ENCODE measurements around the gene DSCAM. TPM values are rescaled to one million over a fixed set of nuclear protein-coding genes. Genes with fewer than 3 reads are reported as not detected.
"Not testable (repeated sequence)": the region's sequence is repeated elsewhere in the genome, so short reads cannot be mapped to it uniquely, and the experiment has no call there.

DSCAM gene
- total RNA-seq, 4 donors from 2014 or later, result 0.04 to 0.06 TPM; not detected in 2

- 32 to 33% methylated on average over 1 of the region's 1 CpG for WGBS, 2 donors
- TF ChIP-seq POLR2A (IDR thresholded peaks at IDR 0.05), result no peak
- no peak for TF ChIP-seq CTCF (IDR thresholded peaks at IDR 0.05)
- Histone ChIP-seq H3K36me3 (no peaks in the 10 kb centered on the region), H3K4me3 (no peak overlapping the region), H3K27ac (no peak overlapping the region), H3K27me3 (no peaks in the 10 kb centered on the region), H3K9me3 (no peaks in the 10 kb centered on the region), H3K4me1 (no peaks in the 10 kb centered on the region)
- intact Hi-C loops (cut with DNase I), result no loop called here
- no peak for DNase-seq
These were observed 394.4 kb downstream of the DSCAM start for GRCh38 chr21:40452548-40452947.

GRCh38 chr21:40447016-40447415 is 399.9 kb downstream of the DSCAM start:
- TF ChIP-seq POLR2A (IDR thresholded peaks at IDR 0.05), result no peak
- TF ChIP-seq CTCF (IDR thresholded peaks at IDR 0.05), result no peak
- intact Hi-C loops (cut with DNase I), result no loop called here
- DNase-seq, result no peak
- H3K4me1 ChIP-seq, result no peaks in the 10 kb centered on the region
- whole genome bisulfite sequencing, 2 donors, result 30 to 40% methylated on average over 2 of the region's 2 CpGs
- no peaks in the 10 kb centered on the region for H3K27me3 ChIP-seq
- H3K36me3 ChIP-seq, result no peaks in the 10 kb centered on the region
- H3K27ac ChIP-seq, result no peak overlapping the region
- peaks cover 0 to 7% (median 0%) of the 10 kb centered on the region in 3 donors for H3K9me3 ChIP-seq
- no peak overlapping the region for H3K4me3 ChIP-seq

- Histone ChIP-seq H3K9me3 (peaks cover 0 to 7% (median 0%) of the 10 kb centered on the region in 3 donors), H3K27ac (no peak overlapping the region), H3K4me3 (no peak overlapping the region), H3K36me3 (no peaks in the 10 kb centered on the region), H3K4me1 (no peaks in the 10 kb centered on the region), H3K27me3 (no peaks in the 10 kb centered on the region)
- intact Hi-C loops (cut with DNase I), result no loop called here
- WGBS, 2 donors, result 44 to 58% methylated on average over 2 of the region's 2 CpGs
- DNase-seq, result no peak
- TF ChIP-seq CTCF (IDR thresholded peaks at IDR 0.05) (no peak), POLR2A (IDR thresholded peaks at IDR 0.05) (no peak)
These were observed 401.5 kb downstream of the DSCAM start for GRCh38 chr21:40445349-40445921.

- H3K4me1 ChIP-seq; DNase-seq; H3K27ac ChIP-seq; H3K36me3 ChIP-seq; H3K4me3 ChIP-seq; H3K9me3 ChIP-seq; intact Hi-C loops (cut with DNase I); H3K27me3 ChIP-seq: not testable (repeated sequence)
- 4 to 26% methylated on average over 2 of the region's 2 CpGs for WGBS, 2 donors
These were observed 407.4 kb downstream of the DSCAM start for GRCh38 chr21:40439581-40439980.

GRCh38 chr21:40438616-40439015 is 408.3 kb downstream of the DSCAM start:
- no peak for DNase-seq
- WGBS, 2 donors, result 61 to 64% methylated on average over 3 of the region's 3 CpGs
- Histone ChIP-seq H3K4me1 (no peaks in the 10 kb centered on the region), H3K27me3 (no peaks in the 10 kb centered on the region), H3K27ac (no peak overlapping the region), H3K36me3 (no peaks in the 10 kb centered on the region), H3K9me3 (no peaks in the 10 kb centered on the region), H3K4me3 (no peak overlapping the region)
- intact Hi-C loops (cut with DNase I), result no loop called here
- no peak for TF ChIP-seq CTCF (IDR thresholded peaks at IDR 0.05)

GRCh38 chr21:40436261-40436660 is 410.7 kb downstream of the DSCAM start:
- intact Hi-C loops (cut with DNase I), result no loop called here
- DNase-seq, result no peak

More at GRCh38 chr21:40436261-40436660, 410.7 kb downstream of the DSCAM start:
- Histone ChIP-seq H3K4me3 (no peak overlapping the region), H3K36me3 (no peaks in the 10 kb centered on the region), H3K27ac (no peak overlapping the region), H3K4me1 (no peaks in the 10 kb centered on the region), H3K9me3 (no peaks in the 10 kb centered on the region), H3K27me3 (no peaks in the 10 kb centered on the region)
- 50 to 70% methylated on average over 1 of the region's 1 CpG for WGBS, 2 donors
- TF ChIP-seq POLR2A (IDR thresholded peaks at IDR 0.05), result no peak
- TF ChIP-seq CTCF (IDR thresholded peaks at IDR 0.05), result no peak
